Activated T-helper 9 cell treated with anti-CD3 and anti-CD28 coated beads, Interleukin-2, amount 50 U/mL, for 16 hours (primary cell): ENCODE measurements around the gene EFNB1.

ENCODE experiments used
- DNase-seq: peaks from one replicate; pipeline ENCODE4 v3.0.0-alpha.2; 2020; ENCODE audit warnings: low read depth

EFNB1 gene

GRCh38 chrX:68827848-68828624, 785 bp upstream of the EFNB1 start:
- DNase-seq = peak; percentile 65

GRCh38 chrX:68829582-68830418, 979 bp downstream of the EFNB1 start:
- no peak for DNase-seq

- DNase-seq = no peak
Observed at GRCh38 chrX:68830419-68831404, 1.9 kb downstream of the EFNB1 start.

GRCh38 chrX:68831405-68832100, 2.7 kb downstream of the EFNB1 start:
- no peak for DNase-seq

- DNase-seq = no peak
Observed at GRCh38 chrX:68832101-68832416, 3.2 kb downstream of the EFNB1 start.

- DNase-seq = no peak
Observed at GRCh38 chrX:68832516-68833447, 4.0 kb downstream of the EFNB1 start.

- no peak for DNase-seq
Observed at GRCh38 chrX:68833448-68833805, 4.6 kb downstream of the EFNB1 start.

- no peak for DNase-seq
Observed at GRCh38 chrX:68833855-68834331, 5.1 kb downstream of the EFNB1 start.

- DNase-seq = no peak
Observed at GRCh38 chrX:68834371-68835103, 5.7 kb downstream of the EFNB1 start.

GRCh38 chrX:68835104-68835442, 6.3 kb downstream of the EFNB1 start:
- DNase-seq = no peak

- no peak for DNase-seq
Observed at GRCh38 chrX:68835468-68835867, 6.6 kb downstream of the EFNB1 start.

- DNase-seq = no peak
Observed at GRCh38 chrX:68837119-68837518, 8.3 kb downstream of the EFNB1 start.

- DNase-seq = no peak
Observed at GRCh38 chrX:68838571-68838910, 9.7 kb downstream of the EFNB1 start.

GRCh38 chrX:68839771-68840170, 10.9 kb downstream of the EFNB1 start:
- DNase-seq = no peak

GRCh38 chrX:68840256-68840655, 11.4 kb downstream of the EFNB1 start:
- DNase-seq = no peak

GRCh38 chrX:68841251-68842049, 12.6 kb downstream of the EFNB1 start:
- DNase-seq = no peak

- no peak for DNase-seq
Observed at GRCh38 chrX:68842351-68842750, 13.5 kb downstream of the EFNB1 start.

- DNase-seq = no peak
Observed at GRCh38 chrX:68842781-68843581, 14.2 kb downstream of the EFNB1 start.
